GM19452 (cell line): ENCODE measurements around the gene KARS1.

Source experiments
- ATAC-seq: cut with Tn5 transposase; IDR thresholded peaks from one replicate; pipeline ENCODE4 v1.9.1; 2021; ENCODE audit not compliant: unreplicated experiment

Gene KARS1

GRCh38 chr16:75647492-75648264 is at the start of gene KARS1, which contains the start of gene TERF2IP:
TSS of gene KARS1 (minus strand) at chr16:75647665. CDS start at chr16:75647639, 26 bp downstream.
TSS of gene TERF2IP (plus strand) at chr16:75647773. CDS start at chr16:75647883, 110 bp downstream.
- ATAC-seq: peak; percentile 76

- no peak for ATAC-seq
Observed at GRCh38 chr16:75695708-75696107, 48.2 kb upstream of the KARS1 start.

GRCh38 chr16:75687361-75687760 is 39.9 kb upstream of the KARS1 start:
- no peak for ATAC-seq

GRCh38 chr16:75682308-75682707 is 34.8 kb upstream of the KARS1 start:
- ATAC-seq: no peak

GRCh38 chr16:75679366-75679765 is 31.9 kb upstream of the KARS1 start:
- no peak for ATAC-seq

GRCh38 chr16:75676909-75677308 is 29.4 kb upstream of the KARS1 start, which contains the start of gene CPHXL2:
TSS of gene CPHXL2 (minus strand) at chr16:75677009. CDS start at chr16:75676999, 10 bp downstream.
- no peak for ATAC-seq

GRCh38 chr16:75667503-75667902 is 20.0 kb upstream of the KARS1 start:
- no peak for ATAC-seq

DNA sequence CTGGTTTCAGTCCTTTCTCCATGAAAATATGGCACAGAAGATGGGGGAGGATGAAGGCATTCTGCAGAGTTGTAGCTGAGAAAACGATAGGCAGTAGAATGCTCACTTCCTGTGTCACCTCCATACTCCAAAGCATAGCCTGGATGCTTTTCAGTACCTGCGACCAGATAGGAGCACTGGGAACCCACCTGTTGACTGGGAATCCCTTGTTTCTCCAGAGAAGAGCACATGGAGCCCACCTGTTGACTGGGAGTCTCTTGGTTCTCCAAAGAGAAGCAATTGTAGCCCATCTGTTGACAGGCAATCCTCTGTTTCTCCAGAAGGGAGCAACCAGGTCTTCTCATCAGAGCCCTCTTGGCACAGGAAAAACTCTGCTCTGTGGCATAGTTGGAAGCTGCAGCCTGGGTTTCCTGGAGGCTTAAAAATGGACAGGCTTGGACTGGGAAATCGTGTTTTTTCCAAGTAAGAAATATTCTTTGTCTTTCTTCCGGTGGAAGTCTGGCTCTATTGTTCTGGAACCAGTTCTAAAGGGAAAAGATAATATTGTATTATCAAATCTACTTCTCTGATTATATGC is 13.3 kb upstream of the KARS1 start:
- ATAC-seq: no peak

GRCh38 chr16:75660321-75660720 is 12.9 kb upstream of the KARS1 start:
- ATAC-seq: no peak

- ATAC-seq: no peak
Observed at GRCh38 chr16:75658175-75658574, 10.7 kb upstream of the KARS1 start.

- no peak for ATAC-seq
Observed at GRCh38 chr16:75653922-75654321, 6.5 kb upstream of the KARS1 start.

DNA sequence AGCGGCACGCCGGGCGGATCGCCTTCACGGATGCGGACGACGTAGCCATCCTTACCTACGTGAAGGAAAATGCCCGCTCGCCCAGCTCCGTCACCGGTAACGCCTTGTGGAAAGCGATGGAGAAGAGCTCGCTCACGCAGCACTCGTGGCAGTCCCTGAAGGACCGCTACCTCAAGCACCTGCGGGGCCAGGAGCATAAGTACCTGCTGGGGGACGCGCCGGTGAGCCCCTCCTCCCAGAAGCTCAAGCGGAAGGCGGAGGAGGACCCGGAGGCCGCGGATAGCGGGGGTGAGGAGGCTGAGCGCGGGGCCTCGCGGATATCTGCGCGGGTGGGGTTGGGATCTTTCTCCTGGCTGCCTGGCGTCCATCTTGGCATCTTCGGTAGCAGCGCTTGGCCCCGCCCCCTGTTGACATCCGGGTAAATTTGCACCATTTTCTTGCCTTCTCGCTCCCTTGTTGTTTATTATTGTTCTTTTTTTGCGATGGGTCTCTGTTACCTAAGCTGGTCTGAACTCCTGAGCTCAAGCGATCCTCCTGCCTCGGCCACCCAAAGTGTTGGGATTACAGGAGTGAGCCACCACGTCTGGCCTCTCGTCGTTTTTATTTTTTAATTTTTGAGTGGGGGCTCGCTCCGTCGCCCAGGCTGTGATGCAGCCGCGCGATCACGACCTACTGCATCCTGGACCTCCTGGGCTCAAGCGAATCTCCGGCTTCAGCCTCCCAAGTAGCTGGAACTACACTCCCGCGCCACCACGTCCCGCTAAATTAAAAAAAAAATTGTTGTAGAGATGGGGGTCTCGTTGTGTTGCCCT is 1.0 kb upstream of the KARS1 start:
- peak; percentile 28 for ATAC-seq

DNA sequence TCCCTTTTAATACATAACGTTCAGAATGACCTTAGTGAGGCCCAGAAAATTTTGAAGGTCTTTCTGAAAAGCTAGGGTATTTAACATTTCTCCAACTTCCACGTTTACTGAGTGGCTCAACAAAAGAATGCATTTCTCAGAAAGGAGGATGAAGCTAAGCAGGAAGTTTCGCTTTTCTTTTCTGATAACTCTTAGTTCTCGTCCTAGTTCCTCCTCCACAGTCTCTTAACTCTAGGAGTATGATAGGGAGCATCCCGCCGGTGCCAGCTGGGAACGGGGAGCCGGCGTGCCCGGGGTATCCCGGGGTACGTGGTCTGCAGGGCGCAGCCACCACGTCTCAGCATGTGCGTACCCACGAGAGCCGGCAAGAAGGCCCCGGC is 363 bp downstream of the KARS1 start:
- ATAC-seq: peak; percentile 13

DNA sequence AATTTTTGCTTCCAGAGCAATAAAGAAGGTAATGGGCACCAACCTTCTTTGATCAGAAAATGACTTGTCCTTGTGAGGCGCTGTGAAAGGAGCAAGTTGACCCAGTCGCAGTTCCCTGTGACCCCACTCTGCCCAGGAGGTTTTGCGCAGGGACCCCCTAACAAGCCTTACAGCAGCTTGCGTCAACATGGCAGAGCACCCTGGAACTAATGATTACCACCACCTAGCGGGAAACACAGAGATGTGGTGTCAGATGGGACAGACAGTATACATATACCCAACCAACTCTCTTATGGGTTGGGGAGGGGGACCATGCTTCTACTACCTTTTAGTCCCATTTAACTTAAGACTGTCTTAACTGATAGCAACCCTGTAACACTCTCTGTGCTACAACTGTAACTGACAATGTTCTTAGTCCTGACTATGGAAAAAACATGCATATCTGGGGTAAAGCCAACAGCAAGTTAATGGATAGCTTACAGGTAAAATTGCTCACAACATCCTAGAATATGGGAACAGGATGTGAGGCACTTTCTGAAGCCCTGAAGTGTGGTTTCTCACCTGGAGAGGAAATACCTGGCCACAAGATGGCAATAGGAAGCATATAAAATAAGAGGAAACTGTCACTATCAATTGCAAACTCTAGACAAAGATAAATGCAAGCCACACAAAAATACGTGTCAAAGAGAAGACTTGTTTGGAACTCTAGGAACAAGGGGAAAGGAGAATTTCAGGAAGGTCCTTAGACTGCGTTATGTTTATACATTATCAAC is 3.0 kb downstream of the KARS1 start:
- no peak for ATAC-seq

GRCh38 chr16:75640598-75640997 is 6.9 kb downstream of the KARS1 start:
- no peak for ATAC-seq

DNA sequence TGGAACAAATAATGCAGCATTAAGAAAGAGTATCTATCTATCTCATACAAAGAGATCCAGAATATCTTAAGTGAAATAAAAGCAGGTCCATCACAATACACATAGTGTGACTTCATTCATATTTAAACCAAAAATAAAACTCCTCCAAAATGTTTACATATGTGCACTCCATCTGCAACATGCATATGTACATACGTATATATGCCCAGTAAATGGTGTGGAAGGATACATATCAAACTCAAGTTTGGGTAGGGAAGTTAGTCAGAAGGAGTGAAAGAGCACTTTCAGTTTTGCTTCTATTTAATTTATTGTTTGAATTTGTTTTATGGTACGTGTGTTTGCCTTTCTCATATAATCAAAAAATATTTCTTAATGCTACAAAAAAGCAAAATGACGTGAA is 12.4 kb downstream of the KARS1 start:
- no peak for ATAC-seq

- no peak for ATAC-seq
Observed at GRCh38 chr16:75632857-75633256, 14.6 kb downstream of the KARS1 start.

- ATAC-seq: no peak
Observed at GRCh38 chr16:75630052-75630451, 17.4 kb downstream of the KARS1 start.

GRCh38 chr16:75629132-75629531 is 18.3 kb downstream of the KARS1 start:
- ATAC-seq: no peak

DNA sequence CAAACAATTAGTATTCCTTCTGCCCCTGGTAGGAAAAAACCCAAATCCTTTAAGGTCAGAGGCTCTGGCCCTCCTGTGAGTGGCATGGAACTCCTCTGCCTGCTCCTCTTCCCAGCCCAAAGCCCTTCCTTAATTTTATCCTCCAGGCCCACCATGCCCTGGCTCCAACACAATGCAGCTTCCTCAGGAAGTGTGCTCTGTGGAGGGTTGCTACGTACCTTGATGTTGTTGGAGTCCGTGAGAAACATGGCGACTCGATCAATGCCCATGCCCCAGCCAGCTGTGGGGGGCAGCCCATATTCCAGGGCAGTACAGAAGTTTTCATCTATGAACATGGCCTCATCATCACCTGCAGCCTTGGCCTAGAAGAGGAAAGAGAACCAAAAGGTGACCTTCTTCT is 19.1 kb downstream of the KARS1 start:
- ATAC-seq: no peak

DNA sequence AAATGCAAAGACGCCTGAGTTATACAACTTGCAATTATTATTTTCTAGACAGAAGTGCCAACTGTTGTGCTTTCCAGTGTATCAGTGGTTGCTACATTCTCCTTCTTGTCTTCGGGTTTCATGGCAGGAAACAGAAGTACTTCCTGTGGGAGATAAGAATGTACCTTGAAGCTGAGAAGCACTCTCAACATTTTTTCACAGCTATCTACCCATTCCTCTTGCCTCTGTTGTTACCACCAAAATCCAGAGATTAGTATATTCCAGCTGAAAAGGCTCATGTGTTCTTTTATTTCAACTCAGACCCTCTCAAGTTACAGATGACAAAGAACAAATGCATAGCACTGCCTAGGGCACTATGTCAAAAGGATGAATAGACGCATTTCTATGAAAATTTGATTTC is 19.6 kb downstream of the KARS1 start:
- ATAC-seq: no peak
